Inflammatory macrophage treated with lipopolysaccharide for 4 hours (primary cell): Measurements from ENCODE around the gene TMC1.
"Not testable (repeated sequence)": the region's sequence is repeated elsewhere in the genome, so short reads cannot be mapped to it uniquely, and the experiment has no call there.

Experiments used
- DNase-seq: peaks from one replicate; pipeline ENCODE4 v3.0.0-alpha.2; 2020

Gene TMC1

GRCh38 chr9:72521416-72521815, at the start of gene TMC1:
Gene TMC1 (plus strand): TSS chr9:72521608. CDS start chr9:72648649, 127,041 bp downstream.
- DNase-seq, result not testable (repeated sequence)

GRCh38 chr9:72473474-72474261, 47.7 kb upstream of the TMC1 start:
- DNase-seq, result peak; percentile 92

GRCh38 chr9:72474676-72475075, 46.7 kb upstream of the TMC1 start:
- DNase-seq, result no peak

GRCh38 chr9:72476100-72476499, 45.3 kb upstream of the TMC1 start:
- DNase-seq, result no peak

- no peak for DNase-seq
Measured at GRCh38 chr9:72476617-72477437, 44.6 kb upstream of the TMC1 start.

- DNase-seq, result peak; percentile 57
Measured at GRCh38 chr9:72477930-72478518, 43.4 kb upstream of the TMC1 start.

GRCh38 chr9:72478966-72479365, 42.4 kb upstream of the TMC1 start:
- no peak for DNase-seq

- not testable (repeated sequence) for DNase-seq
Measured at GRCh38 chr9:72480261-72480660, 41.1 kb upstream of the TMC1 start.

- no peak for DNase-seq
Measured at GRCh38 chr9:72480921-72481320, 40.5 kb upstream of the TMC1 start.

GRCh38 chr9:72485821-72486593, 35.4 kb upstream of the TMC1 start:
- no peak for DNase-seq

GRCh38 chr9:72486594-72486955, 34.8 kb upstream of the TMC1 start:
- no peak for DNase-seq

- DNase-seq, result not testable (repeated sequence)
Measured at GRCh38 chr9:72487665-72488064, 33.7 kb upstream of the TMC1 start.

GRCh38 chr9:72489986-72490385, 31.4 kb upstream of the TMC1 start:
- DNase-seq, result no peak

GRCh38 chr9:72491242-72491641, 30.2 kb upstream of the TMC1 start:
- DNase-seq, result no peak

- no peak for DNase-seq
Measured at GRCh38 chr9:72494051-72494450, 27.4 kb upstream of the TMC1 start.

GRCh38 chr9:72497447-72498046, 23.9 kb upstream of the TMC1 start:
- no peak for DNase-seq

- peak; percentile 13 for DNase-seq
Measured at GRCh38 chr9:72506615-72507014, 14.8 kb upstream of the TMC1 start.

- DNase-seq, result peak; percentile 55
Measured at GRCh38 chr9:72509053-72509452, 12.4 kb upstream of the TMC1 start.

- peak; percentile 68 for DNase-seq
Measured at GRCh38 chr9:72509635-72510034, 11.8 kb upstream of the TMC1 start.

GRCh38 chr9:72521011-72521410, 397 bp upstream of the TMC1 start:
- DNase-seq, result not testable (repeated sequence)

GRCh38 chr9:72524820-72525540, 3.6 kb downstream of the TMC1 start:
- DNase-seq, result peak; percentile 96
